HG02623 (cell line): Measurements from ENCODE around the gene TIPARP.

Source experiments
- ATAC-seq: cut with Tn5 transposase; IDR thresholded peaks from one replicate; pipeline ENCODE4 v1.9.1; 2021; ENCODE audit warnings: moderate library complexity; ENCODE audit not compliant: unreplicated experiment

Gene TIPARP

GRCh38 chr3:156675830-156676767 is 1.7 kb downstream of the TIPARP start:
- ATAC-seq: no peak

GRCh38 chr3:156676768-156677479 is 2.5 kb downstream of the TIPARP start:
- ATAC-seq: no peak

GRCh38 chr3:156677536-156677935 is 3.1 kb downstream of the TIPARP start:
- ATAC-seq: no peak

- no peak for ATAC-seq
Measured at GRCh38 chr3:156678197-156678596, 3.8 kb downstream of the TIPARP start.

- ATAC-seq: no peak
Measured at GRCh38 chr3:156680243-156680914, 6.0 kb downstream of the TIPARP start.

- ATAC-seq: peak; percentile 71
Measured at GRCh38 chr3:156681002-156681401, 6.6 kb downstream of the TIPARP start.

- no peak for ATAC-seq
Measured at GRCh38 chr3:156682501-156682900, 8.1 kb downstream of the TIPARP start.

- no peak for ATAC-seq
Measured at GRCh38 chr3:156682963-156683362, 8.6 kb downstream of the TIPARP start.

- no peak for ATAC-seq
Measured at GRCh38 chr3:156685198-156685597, 10.8 kb downstream of the TIPARP start.

GRCh38 chr3:156685752-156686151 is 11.4 kb downstream of the TIPARP start:
- ATAC-seq: no peak

- no peak for ATAC-seq
Measured at GRCh38 chr3:156687023-156687422, 12.6 kb downstream of the TIPARP start.

GRCh38 chr3:156688632-156689452 is 14.5 kb downstream of the TIPARP start:
- ATAC-seq: no peak

GRCh38 chr3:156689608-156690007 is 15.2 kb downstream of the TIPARP start:
- no peak for ATAC-seq

- no peak for ATAC-seq
Measured at GRCh38 chr3:156691920-156692319, 17.5 kb downstream of the TIPARP start.

GRCh38 chr3:156693166-156693565 is 18.8 kb downstream of the TIPARP start:
- no peak for ATAC-seq

GRCh38 chr3:156694536-156694935 is 20.1 kb downstream of the TIPARP start:
- ATAC-seq: no peak

- ATAC-seq: no peak
Measured at GRCh38 chr3:156702367-156702766, 28.0 kb downstream of the TIPARP start.

GRCh38 chr3:156704370-156705036 is 30.1 kb downstream of the TIPARP start:
- no peak for ATAC-seq

- ATAC-seq: peak; percentile 73
Measured at GRCh38 chr3:156705761-156706616, 31.6 kb downstream of the TIPARP start.
